Endothelial cell of umbilical vein (primary cell): ENCODE data around the gene SPATA24. TPM values are rescaled to one million over a fixed set of nuclear protein-coding genes. Genes with fewer than 3 reads are reported as not detected.

Source experiments
- BruUV-seq: library from RNA; stranded (reverse); fragments of 400-500 nt; replicated peaks from 2 replicates; lab custom pipeline; 2021; lab: Mats Ljungman, UMichigan
- CTCF ChIA-PET: fragments of 300-600, 350-600 bp; sonication (Branson Sonifier 250); formaldehyde crosslinking; loops from one replicate; lab custom pipeline; 2021; ENCODE audit warnings: antibody characterized with exemption, inconsistent platforms; lab: Charles Lee
- POLR2A ChIA-PET: fragments of 300-600, 350-600 bp; sonication (Branson Sonifier 250); formaldehyde crosslinking; loops from one replicate; lab custom pipeline; 2021; ENCODE audit warnings: antibody characterized with exemption, inconsistent platforms; lab: Charles Lee
- DNase-seq: peaks from one replicate; pipeline ENCODE4 v3.0.0-alpha.2; 2011; ENCODE audit warnings: low read depth, low spot score
- FAIRE-seq: peaks from 2 replicates; lab custom pipeline; 2011; peaks lifted over from hg19 to GRCh38; lab: Jason Lieb, UNC
- H2AFZ ChIP-seq: 2 replicates; pipeline ENCODE4 v1.6.0; 2012; ENCODE audit warnings: low read depth, low read length, control low read depth, inconsistent platforms
- H3K27ac ChIP-seq: 2 replicates; pipeline ENCODE4 v1.5.1; 2011; ENCODE audit warnings: low read depth, mild to moderate bottlenecking, control low read depth, low read length, moderate library complexity; ENCODE audit not compliant: insufficient read depth
- H3K27me3 ChIP-seq, 2 experiments: 2 replicates each; pipeline versions ENCODE4 v1.6.0 to v1.6.1; 2011; ENCODE audit warnings: low read length in 2 of 2, mixed read lengths in 1 of 2; ENCODE audit not compliant: control insufficient read depth in 2 of 2, insufficient read depth in 2 of 2
- H3K36me3 ChIP-seq, 2 experiments: 2 replicates in 1 of 2; 3 replicates in 1 of 2; pipeline ENCODE4 v1.5.1; 2011; ENCODE audit warnings: low read length in 2 of 2, mild to moderate bottlenecking in 1 of 2, moderate library complexity in 1 of 2; ENCODE audit not compliant: control insufficient read depth in 2 of 2, insufficient read depth in 2 of 2; ENCODE audit errors: extremely low read depth in 1 of 2
- H3K4me1 ChIP-seq: 3 replicates; pipeline ENCODE4 v1.5.1; 2011; ENCODE audit warnings: mild to moderate bottlenecking, low read length; ENCODE audit not compliant: control insufficient read depth, insufficient read depth; ENCODE audit errors: extremely low read depth
- H3K4me2 ChIP-seq: 2 replicates; pipeline ENCODE4 v1.6.1; 2011; ENCODE audit warnings: low read length, control low read depth, mixed read lengths; ENCODE audit not compliant: insufficient read depth
- H3K4me3 ChIP-seq, 3 experiments: fragments of 200-600 bp in 1 of 3; sonication (generic), shearing (Covaris generic) in 1 of 3; replicated peaks in 1 of 3; 2 replicates each; pipeline ENCODE4 v1.5.1; 2011 to 2016; ENCODE audit warnings: control low read depth in 3 of 3, low read length in 3 of 3, mild to moderate bottlenecking in 2 of 3, inconsistent platforms in 1 of 3, low read depth in 1 of 3, moderate library complexity in 1 of 3; ENCODE audit not compliant: insufficient read depth in 1 of 3
- H3K79me2 ChIP-seq: 2 replicates; pipeline ENCODE4 v1.6.0; 2012; ENCODE audit warnings: low read length, inconsistent platforms; ENCODE audit not compliant: control insufficient read depth, insufficient read depth
- H3K9ac ChIP-seq: replicated peaks from 2 replicates; pipeline ENCODE3; 2011; ENCODE audit warnings: low read length, control low read depth; ENCODE audit not compliant: insufficient read depth; ENCODE audit errors: extremely low read depth
- H3K9me1 ChIP-seq: replicated peaks from 3 replicates; pipeline ENCODE4 v1.6.0; 2011; ENCODE audit warnings: mild to moderate bottlenecking, low read length; ENCODE audit not compliant: control insufficient read depth, insufficient read depth; ENCODE audit errors: extremely low read depth
- H3K9me3 ChIP-seq: replicated peaks from 2 replicates; pipeline ENCODE4 v1.5.1; 2012; ENCODE audit warnings: low read length, inconsistent platforms; ENCODE audit not compliant: control insufficient read depth, insufficient read depth
- H4K20me1 ChIP-seq: replicated peaks from 2 replicates; pipeline ENCODE3; 2011; ENCODE audit warnings: mild to moderate bottlenecking, low read length; ENCODE audit not compliant: control insufficient read depth, insufficient read depth; ENCODE audit errors: extremely low read depth
- EZH2 ChIP-seq: IDR thresholded peaks from 2 replicates; pipeline ENCODE4 v1.6.1; 2012; ENCODE audit warnings: borderline replicate concordance, low read depth, mild to moderate bottlenecking, moderate library complexity, low read length, inconsistent platforms; ENCODE audit not compliant: severe bottlenecking
- dilution Hi-C: fragments of 300-500 bp; cut with MboI; formaldehyde crosslinking; loops from one replicate; pipeline ENCODE4 v1.15.0; 2019; ENCODE audit warnings: low sequenced_read_pairs; ENCODE audit not compliant: extremely low pct_ligation_motif_present
- intact Hi-C: fragments of 100-400 bp; cut with micrococcal nuclease; formaldehyde crosslinking; loops from one replicate; pipeline ENCODE4 v1.10.0; 2022
- polyA plus RNA-seq, 4 experiments: library from polyadenylated mRNA; depleted of rRNA in 3 of 4; stranded (reverse) in 3 of 4; unstranded in 1 of 4; fragments of >200 nt; gene quantifications; 2 replicates each; pipeline versions ENCODE4 v1.2.1 to v1.2.3, GENCODE V29; 2011 to 2012; ENCODE audit warnings: missing spikeins in 1 of 4
- total RNA-seq: library from RNA; stranded (reverse); gene quantifications from 2 replicates; pipeline ENCODE4 v1.2.3, GENCODE V29; 2021
- TF ChIP-seq, protein P1 (sequence below), 2 donors: IDR thresholded peaks; 1 replicate in 1 of 2; 2 replicates in 1 of 2; pipeline ENCODE4 v1.5.1; 2011; ENCODE audit warnings: low read length in 2 of 2, mild to moderate bottlenecking in 2 of 2, moderate library complexity in 2 of 2, control low read depth in 1 of 2, inconsistent platforms in 1 of 2, low read depth in 1 of 2; ENCODE audit not compliant: insufficient read depth in 1 of 2; ENCODE audit errors: extremely low read depth in 1 of 2
- TF ChIP-seq, protein P2 (sequence below): IDR thresholded peaks from 2 replicates; pipeline ENCODE4 v1.6.1; 2011; ENCODE audit not compliant: insufficient read depth, insufficient read length

The SPATA24 gene
- total and polyA plus RNA-seq, 2 donors (not counting 3 experiments of a cell fraction or from before 2014, with no cell fraction given): 3.2 to 7.9 TPM

DNA sequence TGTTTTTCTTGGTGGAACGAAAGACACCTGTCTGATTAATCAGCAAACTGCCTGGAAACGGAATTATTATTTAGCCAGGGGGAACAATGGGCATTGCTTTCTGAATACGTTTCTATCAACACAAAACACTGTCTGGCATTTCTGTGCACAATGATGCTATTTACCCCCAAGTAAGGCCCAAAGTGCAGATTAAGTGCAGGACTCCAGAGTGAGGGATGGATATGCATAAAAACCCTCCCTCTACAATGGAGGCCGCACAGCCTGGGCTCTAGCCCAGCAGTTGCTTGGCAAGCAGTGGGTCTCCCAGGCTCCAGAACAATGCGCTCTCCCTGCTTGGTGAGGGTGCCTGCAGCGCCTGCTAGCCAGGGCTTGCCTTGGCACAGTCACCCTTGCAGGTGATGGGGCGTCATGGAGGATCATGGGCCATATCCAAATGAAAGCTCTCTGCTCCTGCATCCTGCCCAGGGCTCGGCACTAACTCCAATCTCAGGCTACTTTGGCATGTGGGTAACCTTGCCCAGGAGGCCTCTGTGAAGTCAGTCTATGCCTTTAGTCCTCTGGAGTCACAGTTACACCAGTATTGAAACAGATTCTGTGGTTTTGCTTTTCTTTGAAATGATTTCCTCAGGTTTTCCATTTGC, 11.5 kb upstream of the SPATA24 start:
- TF ChIP-seq, protein P1, sequence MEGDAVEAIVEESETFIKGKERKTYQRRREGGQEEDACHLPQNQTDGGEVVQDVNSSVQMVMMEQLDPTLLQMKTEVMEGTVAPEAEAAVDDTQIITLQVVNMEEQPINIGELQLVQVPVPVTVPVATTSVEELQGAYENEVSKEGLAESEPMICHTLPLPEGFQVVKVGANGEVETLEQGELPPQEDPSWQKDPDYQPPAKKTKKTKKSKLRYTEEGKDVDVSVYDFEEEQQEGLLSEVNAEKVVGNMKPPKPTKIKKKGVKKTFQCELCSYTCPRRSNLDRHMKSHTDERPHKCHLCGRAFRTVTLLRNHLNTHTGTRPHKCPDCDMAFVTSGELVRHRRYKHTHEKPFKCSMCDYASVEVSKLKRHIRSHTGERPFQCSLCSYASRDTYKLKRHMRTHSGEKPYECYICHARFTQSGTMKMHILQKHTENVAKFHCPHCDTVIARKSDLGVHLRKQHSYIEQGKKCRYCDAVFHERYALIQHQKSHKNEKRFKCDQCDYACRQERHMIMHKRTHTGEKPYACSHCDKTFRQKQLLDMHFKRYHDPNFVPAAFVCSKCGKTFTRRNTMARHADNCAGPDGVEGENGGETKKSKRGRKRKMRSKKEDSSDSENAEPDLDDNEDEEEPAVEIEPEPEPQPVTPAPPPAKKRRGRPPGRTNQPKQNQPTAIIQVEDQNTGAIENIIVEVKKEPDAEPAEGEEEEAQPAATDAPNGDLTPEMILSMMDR (IDR thresholded peaks at IDR 0.05; ENCODE audit: extremely low read depth in 1 of 2, insufficient read depth in 1 of 2, low read depth in 1 of 2, low read length in 2 of 2): no peak
- TF ChIP-seq EZH2: no peak
- TF ChIP-seq, protein P2, sequence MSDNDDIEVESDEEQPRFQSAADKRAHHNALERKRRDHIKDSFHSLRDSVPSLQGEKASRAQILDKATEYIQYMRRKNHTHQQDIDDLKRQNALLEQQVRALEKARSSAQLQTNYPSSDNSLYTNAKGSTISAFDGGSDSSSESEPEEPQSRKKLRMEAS: no peak
- Histone ChIP-seq H3K4me3 (no peak overlapping the region), H3K9me3 (no peaks in the 10 kb centered on the region), H4K20me1 (no peaks in the 10 kb centered on the region), H3K4me1 (peaks cover 25% of the 10 kb centered on the region), H3K4me2 (no peak overlapping the region), H3K27ac (no peak overlapping the region), H2AFZ (no peak overlapping the region), H3K36me3 (peaks cover 10 to 12% of the 10 kb centered on the region in 2 experiments), H3K27me3 (no peaks in the 10 kb centered on the region), H3K79me2 (no peaks in the 10 kb centered on the region), H3K9ac (no peak overlapping the region), H3K9me1 (no peaks in the 10 kb centered on the region)
- no peak for DNase-seq
- ChIA-PET CTCF (interaction anchor here (1.2 to 1.7 kb wide), 2 partner anchors 9 to 10 kb away, joined by 3 to 4 read pairs; no protein-coding TSS in a partner anchor), POLR2A (no interaction called here)
- BruUV-seq: no TSS peak
- no peak for FAIRE-seq
- intact Hi-C loops (no loop called here), dilution Hi-C loops (loop anchor here (10.0 kb wide), 1 partner anchor 109 kb away; no protein-coding TSS in a partner anchor)
